CD14-positive monocyte (primary cell): ENCODE measurements around the gene ORAI3. TPM values are rescaled to one million over a fixed set of nuclear protein-coding genes. Genes with fewer than 3 reads are reported as not detected.
A peak's percentile ranks its signal among the peaks of the same experiment; 100 is the strongest.

Source experiments
- DNase-seq, 3 donors: peaks; one replicate each; pipeline ENCODE4 v3.0.0-alpha.2; 2011 to 2022
- H2AFZ ChIP-seq: 2 replicates; pipeline ENCODE4 v1.6.0; 2012; ENCODE audit warnings: mild to moderate bottlenecking, low read depth, low read length, inconsistent platforms; ENCODE audit not compliant: insufficient read depth, poor library complexity, severe bottlenecking
- H3K27ac ChIP-seq, 2 donors: 1 replicate in 1 of 2; 2 replicates in 1 of 2; pipeline ENCODE4 v1.5.1; 2012 to 2013; ENCODE audit warnings: low read length in 2 of 2, control low read depth in 1 of 2, inconsistent platforms in 1 of 2, low read depth in 1 of 2, mild to moderate bottlenecking in 1 of 2
- H3K27me3 ChIP-seq, 2 donors: one replicate each; pipeline versions ENCODE4 v1.6.0 to v1.6.1; 2011 to 2013; ENCODE audit warnings: low read length in 2 of 2; ENCODE audit not compliant: control insufficient read depth in 2 of 2, insufficient read depth in 2 of 2
- H3K36me3 ChIP-seq, 2 donors: replicated peaks in 1 of 2; 1 replicate in 1 of 2; 2 replicates in 1 of 2; pipeline versions ENCODE4 v1.5.1 to v1.6.1; 2012 to 2013; ENCODE audit warnings: low read length in 2 of 2, control low read depth in 1 of 2, inconsistent platforms in 1 of 2, mild to moderate bottlenecking in 1 of 2; ENCODE audit not compliant: insufficient read depth in 2 of 2, control insufficient read depth in 1 of 2
- H3K4me1 ChIP-seq, 2 donors: 1 replicate in 1 of 2; 2 replicates in 1 of 2; pipeline versions ENCODE4 v1.5.1 to v1.6.1; 2012 to 2013; ENCODE audit warnings: low read length in 2 of 2, control low read depth in 1 of 2, inconsistent platforms in 1 of 2, mild to moderate bottlenecking in 1 of 2, moderate library complexity in 1 of 2; ENCODE audit not compliant: insufficient read depth in 2 of 2, control insufficient read depth in 1 of 2
- H3K4me2 ChIP-seq: replicated peaks from 2 replicates; pipeline ENCODE3; 2012; ENCODE audit warnings: low read length, moderate library complexity, mild to moderate bottlenecking; ENCODE audit not compliant: poor library complexity, severe bottlenecking; ENCODE audit errors: extremely low read depth
- H3K4me3 ChIP-seq, 3 experiments: fragments of 200-600 bp in 1 of 3; sonication (generic) in 1 of 3; replicated peaks in 1 of 3; 1 replicate in 2 of 3; 2 replicates in 1 of 3; pipeline ENCODE4 v1.5.1; 2011 to 2013; ENCODE audit warnings: low read length in 3 of 3, mild to moderate bottlenecking in 3 of 3, control low read depth in 2 of 3, low read depth in 2 of 3, inconsistent platforms in 1 of 3, moderate library complexity in 1 of 3
- H3K79me2 ChIP-seq: 2 replicates; pipeline ENCODE4 v1.6.0; 2012; ENCODE audit warnings: mild to moderate bottlenecking, control low read depth, inconsistent platforms, low read length, moderate library complexity; ENCODE audit not compliant: insufficient read depth
- H3K9ac ChIP-seq: 2 replicates; pipeline ENCODE4 v1.6.0; 2017; ENCODE audit warnings: low read length, mild to moderate bottlenecking; ENCODE audit not compliant: insufficient read depth, poor library complexity, severe bottlenecking
- H3K9me3 ChIP-seq, 2 donors: replicated peaks in 1 of 2; 1 replicate in 1 of 2; 2 replicates in 1 of 2; pipeline versions ENCODE4 v1.5.1 to v1.6.1; 2012 to 2013; ENCODE audit warnings: low read length in 2 of 2, control low read depth in 1 of 2; ENCODE audit not compliant: control insufficient read depth in 1 of 2, insufficient read depth in 1 of 2
- H4K20me1 ChIP-seq: 2 replicates; pipeline ENCODE4 v1.6.0; 2012; ENCODE audit warnings: mild to moderate bottlenecking, low read length, control low read depth, moderate library complexity; ENCODE audit not compliant: insufficient read depth
- H3K27ac Mint-ChIP-seq, 7 donors: one replicate each; pipeline ENCODE4 v1.8.0; 2020; ENCODE audit warnings: mild to moderate bottlenecking in 7 of 7, mixed read lengths in 7 of 7, moderate library complexity in 6 of 7, inconsistent platforms in 2 of 7
- H3K27me3 Mint-ChIP-seq, 3 donors: one replicate each; pipeline ENCODE4 v1.8.0; 2021 to 2022; ENCODE audit warnings: low read depth in 3 of 3, mild to moderate bottlenecking in 3 of 3, mixed read lengths in 3 of 3, moderate library complexity in 3 of 3, inconsistent platforms in 1 of 3
- H3K36me3 Mint-ChIP-seq, 2 donors: one replicate each; pipeline ENCODE4 v1.8.0; 2020; ENCODE audit warnings: mixed read lengths in 2 of 2, inconsistent platforms in 1 of 2, mild to moderate bottlenecking in 1 of 2
- H3K4me1 Mint-ChIP-seq: one replicate; pipeline ENCODE4 v1.8.0; 2020; ENCODE audit warnings: mild to moderate bottlenecking, mixed read lengths
- H3K4me3 Mint-ChIP-seq, 2 donors: one replicate each; pipeline ENCODE4 v1.8.0; 2020; ENCODE audit warnings: mild to moderate bottlenecking in 2 of 2, mixed read lengths in 2 of 2, moderate library complexity in 1 of 2
- H3K9me3 Mint-ChIP-seq, 7 donors: one replicate each; pipeline ENCODE4 v1.8.0; 2020 to 2022; ENCODE audit warnings: mixed read lengths in 7 of 7, mild to moderate bottlenecking in 6 of 7, moderate library complexity in 6 of 7, inconsistent platforms in 2 of 7
- whole genome bisulfite sequencing: methylation state at CpG from one replicate; pipeline ENCODE4 v1.1.5; 2013; ENCODE audit warnings: missing lambda C conversion rate; ENCODE audit not compliant: insufficient coverage; 5-methylcytosine and 5-hydroxymethylcytosine counted together
- intact Hi-C, 2 donors: fragments of 100-400 bp; cut with micrococcal nuclease; formaldehyde crosslinking; loops; one replicate each; pipeline versions ENCODE4 v1.15.0 to v1.15.1; 2023
- polyA plus RNA-seq, 3 donors: library from polyadenylated mRNA; depleted of rRNA in 1 of 3; unstranded in 2 of 3; stranded (reverse) in 1 of 3; fragments of 300-500 nt in 2 of 3; fragments of >200 nt in 1 of 3; fragmentation: Illumina TruSeq in 2 of 3; gene quantifications; 1 replicate in 2 of 3; 2 replicates in 1 of 3; pipeline ENCODE4 v1.2.3, GENCODE V29; 2012 to 2021
- TF ChIP-seq, protein P1 (sequence below): fragments of 200-600 bp; IDR thresholded peaks from one replicate; pipeline ENCODE4 v1.8.0; 2022; ENCODE audit warnings: antibody characterized with exemption, mild to moderate bottlenecking

The ORAI3 gene
- polyA plus RNA-seq, 3 donors = 34.3 to 80.3 (median 76.8) TPM

DNA sequence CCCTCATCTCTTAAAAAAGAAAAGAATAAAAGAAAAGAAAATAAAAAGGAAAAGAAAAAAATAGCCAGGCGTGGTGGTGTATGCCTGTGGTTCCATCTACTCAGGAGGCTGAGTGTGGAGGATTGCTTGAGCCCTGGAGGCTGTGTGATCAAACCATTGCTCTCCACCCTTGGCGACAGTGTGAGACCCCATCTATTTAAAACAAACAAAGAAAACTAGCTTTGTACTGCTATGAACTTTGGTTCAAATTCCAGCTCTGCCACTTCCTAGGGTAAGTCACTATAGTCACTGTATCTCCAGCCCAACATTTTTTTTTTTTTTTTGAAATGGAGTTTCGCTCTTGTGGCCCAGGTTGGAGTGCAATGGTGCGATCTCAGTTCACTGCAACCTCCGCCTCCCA is 48.3 kb upstream of the ORAI3 start:
- H3K4me1 ChIP-seq = peaks cover 58 to 65% of the 10 kb centered on the region in 2 donors
- H3K4me3 ChIP-seq = no peak overlapping the region
- no peak overlapping the region for H3K9ac ChIP-seq
- no peak overlapping the region for H3K4me3 Mint-ChIP-seq
- intact Hi-C loops = loop anchor here (5.0 kb wide), 1 partner anchor 58 kb away; no protein-coding TSS in a partner anchor
- no peaks in the 10 kb centered on the region for H3K36me3 ChIP-seq
- TF ChIP-seq, protein P1, sequence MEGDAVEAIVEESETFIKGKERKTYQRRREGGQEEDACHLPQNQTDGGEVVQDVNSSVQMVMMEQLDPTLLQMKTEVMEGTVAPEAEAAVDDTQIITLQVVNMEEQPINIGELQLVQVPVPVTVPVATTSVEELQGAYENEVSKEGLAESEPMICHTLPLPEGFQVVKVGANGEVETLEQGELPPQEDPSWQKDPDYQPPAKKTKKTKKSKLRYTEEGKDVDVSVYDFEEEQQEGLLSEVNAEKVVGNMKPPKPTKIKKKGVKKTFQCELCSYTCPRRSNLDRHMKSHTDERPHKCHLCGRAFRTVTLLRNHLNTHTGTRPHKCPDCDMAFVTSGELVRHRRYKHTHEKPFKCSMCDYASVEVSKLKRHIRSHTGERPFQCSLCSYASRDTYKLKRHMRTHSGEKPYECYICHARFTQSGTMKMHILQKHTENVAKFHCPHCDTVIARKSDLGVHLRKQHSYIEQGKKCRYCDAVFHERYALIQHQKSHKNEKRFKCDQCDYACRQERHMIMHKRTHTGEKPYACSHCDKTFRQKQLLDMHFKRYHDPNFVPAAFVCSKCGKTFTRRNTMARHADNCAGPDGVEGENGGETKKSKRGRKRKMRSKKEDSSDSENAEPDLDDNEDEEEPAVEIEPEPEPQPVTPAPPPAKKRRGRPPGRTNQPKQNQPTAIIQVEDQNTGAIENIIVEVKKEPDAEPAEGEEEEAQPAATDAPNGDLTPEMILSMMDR = no peak
- H3K4me2 ChIP-seq = no peak overlapping the region
- H3K27ac Mint-ChIP-seq = no peak overlapping the region
- no peaks in the 10 kb centered on the region for H3K36me3 Mint-ChIP-seq
- peaks cover 61% of the 10 kb centered on the region for H3K4me1 Mint-ChIP-seq
- no peaks in the 10 kb centered on the region for H3K27me3 ChIP-seq
- H3K27ac ChIP-seq = no peak overlapping the region
- 100% methylated on average over 1 of the region's 5 CpGs for WGBS
- peaks cover 0 to 5% (median 0%) of the 10 kb centered on the region in 3 donors for H3K27me3 Mint-ChIP-seq
- H3K79me2 ChIP-seq = peaks cover 7% of the 10 kb centered on the region
- no peak overlapping the region for H2AFZ ChIP-seq
- H4K20me1 ChIP-seq = no peaks in the 10 kb centered on the region
- H3K9me3 ChIP-seq = peaks cover 0 to 7% of the 10 kb centered on the region in 2 donors
- peaks cover 0 to 10% (median 2%) of the 10 kb centered on the region in 7 donors for H3K9me3 Mint-ChIP-seq
- no peak for DNase-seq

DNA sequence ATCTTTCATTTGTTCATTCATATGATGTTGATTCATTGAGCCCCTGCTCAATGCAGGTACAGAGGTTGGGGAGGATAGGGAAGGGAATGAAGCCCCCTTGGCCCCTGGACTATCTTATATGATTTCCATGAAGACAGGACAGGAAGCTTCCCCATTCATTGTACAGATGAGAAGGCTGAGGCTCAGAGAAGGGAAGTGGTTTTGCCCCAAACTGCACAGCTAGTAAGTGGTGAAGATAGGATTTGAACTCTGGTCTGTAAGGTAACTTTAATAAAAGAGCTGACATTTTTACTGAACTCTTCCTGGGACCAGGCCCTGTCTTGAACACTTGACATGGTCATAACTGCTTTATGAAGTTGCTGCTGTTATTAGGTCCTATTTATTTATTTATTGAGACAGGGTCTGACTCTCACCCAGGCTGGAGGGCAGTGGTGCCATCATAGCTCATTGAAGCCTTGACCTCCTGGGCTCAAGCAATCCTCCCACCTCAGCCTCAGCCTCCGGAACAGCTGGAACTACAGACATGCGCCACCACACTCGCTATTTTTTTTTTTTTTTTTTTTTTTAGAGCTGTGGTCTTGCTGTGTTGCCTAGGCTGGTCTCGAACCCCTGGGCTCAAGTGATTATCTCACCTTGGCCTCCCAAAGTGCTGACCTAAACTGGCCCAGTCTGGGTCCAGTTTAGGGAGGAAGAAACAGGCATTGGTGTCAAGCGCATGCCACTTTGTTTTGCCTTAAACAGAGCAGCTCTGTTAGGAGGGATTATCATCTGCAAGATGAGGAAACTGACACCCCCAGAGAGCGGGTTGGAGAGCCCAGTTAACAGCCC is 47.5 kb upstream of the ORAI3 start:
- H3K36me3 ChIP-seq = no peaks in the 10 kb centered on the region

More for the DNA sequence above, 47.5 kb upstream of the ORAI3 start:
- H3K9ac ChIP-seq = peak overlapping the region; percentile 75
- H3K4me3 ChIP-seq = peak overlapping the region; percentile 40 to 74 (median 40)
- Mint-ChIP-seq H3K4me1 (peaks cover 53% of the 10 kb centered on the region), H3K36me3 (no peaks in the 10 kb centered on the region), H3K9me3 (peaks cover 0 to 10% (median 2%) of the 10 kb centered on the region in 7 donors), H3K27ac (peak overlapping the region in 4 of 7 donors; percentile 15 to 69 (median 46)), H3K4me3 (peak overlapping the region; percentile 64 to 77), H3K27me3 (peaks cover 0 to 5% (median 0%) of the 10 kb centered on the region in 3 donors)
- peaks cover 0 to 7% of the 10 kb centered on the region in 2 donors for H3K9me3 ChIP-seq
- H3K79me2 ChIP-seq = peaks cover 7% of the 10 kb centered on the region
- peak overlapping the region in 1 of 2 donors; percentile 44 for H3K27ac ChIP-seq
- DNase-seq = no peak
- WGBS = 0% methylated on average over 1 of the region's 6 CpGs
- H3K4me2 ChIP-seq = peak overlapping the region; percentile 85
- H3K27me3 ChIP-seq = no peaks in the 10 kb centered on the region
- H3K4me1 ChIP-seq = peaks cover 49 to 56% of the 10 kb centered on the region in 2 donors
- intact Hi-C loops = loop anchor here (5.0 kb wide), 1 partner anchor 59 kb away; no protein-coding TSS in a partner anchor
- H2AFZ ChIP-seq = peak overlapping the region; percentile 88
- TF ChIP-seq, protein P1 = no peak
- no peaks in the 10 kb centered on the region for H4K20me1 ChIP-seq
